Measurements from ENCODE around the gene SMARCD3. TPM values are rescaled to one million over a fixed set of nuclear protein-coding genes. Genes with fewer than 3 reads are reported as not detected.
A peak's percentile ranks its signal among the peaks of the same experiment; 100 is the strongest.

SMARCD3 gene
- total and polyA plus RNA-seq, 9 of the 15 experiments (the other 6 are each of a cell fraction or from before 2014, with no cell fraction given) = 0.43 to 3.6 (median 2.6) TPM

DNA sequence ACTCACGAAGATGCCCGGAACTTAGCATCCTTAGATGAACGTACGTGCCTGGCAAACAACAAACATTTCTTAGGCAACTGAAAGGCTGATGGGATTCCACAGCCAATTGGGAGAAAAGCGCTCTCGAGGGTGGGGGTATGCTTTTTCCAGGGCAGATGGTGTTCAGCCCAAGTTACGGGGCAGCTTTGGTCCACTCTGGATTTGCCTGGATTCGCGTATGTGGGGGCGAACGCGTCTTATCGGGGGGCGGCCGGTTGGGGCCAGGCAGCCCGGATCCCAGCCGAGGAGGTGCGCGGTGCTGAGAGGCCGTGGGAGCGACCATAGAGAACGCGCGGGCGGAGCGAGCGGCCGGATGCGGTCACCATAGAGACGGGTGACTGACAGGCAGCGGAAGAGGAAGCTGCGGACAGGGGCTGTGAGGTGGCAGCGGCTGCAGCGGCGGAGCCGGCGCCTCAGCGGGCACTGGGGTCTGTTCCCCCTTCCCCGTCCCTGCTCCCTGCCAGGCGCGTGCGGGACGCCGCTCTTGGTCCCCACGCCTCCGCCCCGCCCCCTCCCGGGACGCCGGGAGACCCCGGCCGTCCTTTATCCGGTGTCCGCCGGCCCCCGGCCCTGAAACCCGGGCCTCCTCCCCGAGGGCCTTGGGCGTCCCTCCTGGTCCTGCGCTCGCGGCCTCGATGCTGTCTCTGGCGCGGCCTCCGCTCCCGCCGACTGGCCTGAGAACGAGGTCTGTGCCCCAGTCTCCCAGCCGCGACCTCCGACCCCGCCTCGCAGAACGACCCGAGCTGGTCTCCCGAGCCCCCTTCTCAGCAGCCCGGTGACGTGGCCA is 16.2 kb downstream of the SMARCD3 start, which contains the start of gene CHPF2 (continued):
- TF ChIP-seq ZHX1 (conservative IDR thresholded peaks at IDR 0.05; ENCODE audit: low read length) (no peak), ZNF41 (CRISPR knock-in tag; conservative IDR thresholded peaks at IDR 0.05) (no peak), JUND (IDR thresholded peaks at IDR 0.05; ENCODE audit: borderline replicate concordance, low read depth, low read length) (peak; percentile 57; the same call in 1 of the 2 replicates), JUND (tag; IDR thresholded peaks at IDR 0.05; ENCODE audit: borderline replicate concordance, low read depth, low read length) (no peak; the same call in 2 of the 3 replicates), KAT7 (CRISPR knock-in tag; IDR thresholded peaks at IDR 0.05; ENCODE audit: borderline replicate concordance) (no peak; the same call in none of the 2 replicates), EZH2 (IDR thresholded peaks at IDR 0.05; ENCODE audit: borderline replicate concordance, low read depth, low read length) (no peak), RBM22 (IDR thresholded peaks at IDR 0.05; ENCODE audit: low read depth, low read length, poor library complexity, severe bottlenecking) (no peak), TAF9B (IDR thresholded peaks at IDR 0.05; ENCODE audit: partially characterized antibody) (no peak), SIX5 (IDR thresholded peaks at IDR 0.05; ENCODE audit: borderline replicate concordance in 1 of 2, insufficient read depth in 1 of 2, low read depth in 1 of 2, low read length in 2 of 2) (no peak; a peak in 1 of 4 replicates), CCAR2 (IDR thresholded peaks at IDR 0.05; ENCODE audit: low read depth, low read length) (no peak), CBFA2T3 (IDR thresholded peaks at IDR 0.05) (no peak), ZNF644 (tag; IDR thresholded peaks at IDR 0.05; ENCODE audit: low read depth) (no peak), GATAD2A (IDR thresholded peaks at IDR 0.05) (0 out of 2 replicates have a peak, but pooled peaks have one; percentile 29), MYBL2 (IDR thresholded peaks at IDR 0.05; ENCODE audit: low read depth) (no peak), MYBL2 (CRISPR knock-in tag; IDR thresholded peaks at IDR 0.05; ENCODE audit: borderline replicate concordance) (no peak), EP300 (IDR thresholded peaks at IDR 0.05; ENCODE audit: low read length) (peak; percentile 34; the same call in 1 of the 2 replicates), ZNF184 (CRISPR knock-in tag; IDR thresholded peaks at IDR 0.05) (no peak)
- TF ChIP-seq, protein P1, sequence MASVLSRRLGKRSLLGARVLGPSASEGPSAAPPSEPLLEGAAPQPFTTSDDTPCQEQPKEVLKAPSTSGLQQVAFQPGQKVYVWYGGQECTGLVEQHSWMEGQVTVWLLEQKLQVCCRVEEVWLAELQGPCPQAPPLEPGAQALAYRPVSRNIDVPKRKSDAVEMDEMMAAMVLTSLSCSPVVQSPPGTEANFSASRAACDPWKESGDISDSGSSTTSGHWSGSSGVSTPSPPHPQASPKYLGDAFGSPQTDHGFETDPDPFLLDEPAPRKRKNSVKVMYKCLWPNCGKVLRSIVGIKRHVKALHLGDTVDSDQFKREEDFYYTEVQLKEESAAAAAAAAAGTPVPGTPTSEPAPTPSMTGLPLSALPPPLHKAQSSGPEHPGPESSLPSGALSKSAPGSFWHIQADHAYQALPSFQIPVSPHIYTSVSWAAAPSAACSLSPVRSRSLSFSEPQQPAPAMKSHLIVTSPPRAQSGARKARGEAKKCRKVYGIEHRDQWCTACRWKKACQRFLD (CRISPR knock-in tag; IDR thresholded peaks at IDR 0.05) = no peak
- TF ChIP-seq, protein P2, sequence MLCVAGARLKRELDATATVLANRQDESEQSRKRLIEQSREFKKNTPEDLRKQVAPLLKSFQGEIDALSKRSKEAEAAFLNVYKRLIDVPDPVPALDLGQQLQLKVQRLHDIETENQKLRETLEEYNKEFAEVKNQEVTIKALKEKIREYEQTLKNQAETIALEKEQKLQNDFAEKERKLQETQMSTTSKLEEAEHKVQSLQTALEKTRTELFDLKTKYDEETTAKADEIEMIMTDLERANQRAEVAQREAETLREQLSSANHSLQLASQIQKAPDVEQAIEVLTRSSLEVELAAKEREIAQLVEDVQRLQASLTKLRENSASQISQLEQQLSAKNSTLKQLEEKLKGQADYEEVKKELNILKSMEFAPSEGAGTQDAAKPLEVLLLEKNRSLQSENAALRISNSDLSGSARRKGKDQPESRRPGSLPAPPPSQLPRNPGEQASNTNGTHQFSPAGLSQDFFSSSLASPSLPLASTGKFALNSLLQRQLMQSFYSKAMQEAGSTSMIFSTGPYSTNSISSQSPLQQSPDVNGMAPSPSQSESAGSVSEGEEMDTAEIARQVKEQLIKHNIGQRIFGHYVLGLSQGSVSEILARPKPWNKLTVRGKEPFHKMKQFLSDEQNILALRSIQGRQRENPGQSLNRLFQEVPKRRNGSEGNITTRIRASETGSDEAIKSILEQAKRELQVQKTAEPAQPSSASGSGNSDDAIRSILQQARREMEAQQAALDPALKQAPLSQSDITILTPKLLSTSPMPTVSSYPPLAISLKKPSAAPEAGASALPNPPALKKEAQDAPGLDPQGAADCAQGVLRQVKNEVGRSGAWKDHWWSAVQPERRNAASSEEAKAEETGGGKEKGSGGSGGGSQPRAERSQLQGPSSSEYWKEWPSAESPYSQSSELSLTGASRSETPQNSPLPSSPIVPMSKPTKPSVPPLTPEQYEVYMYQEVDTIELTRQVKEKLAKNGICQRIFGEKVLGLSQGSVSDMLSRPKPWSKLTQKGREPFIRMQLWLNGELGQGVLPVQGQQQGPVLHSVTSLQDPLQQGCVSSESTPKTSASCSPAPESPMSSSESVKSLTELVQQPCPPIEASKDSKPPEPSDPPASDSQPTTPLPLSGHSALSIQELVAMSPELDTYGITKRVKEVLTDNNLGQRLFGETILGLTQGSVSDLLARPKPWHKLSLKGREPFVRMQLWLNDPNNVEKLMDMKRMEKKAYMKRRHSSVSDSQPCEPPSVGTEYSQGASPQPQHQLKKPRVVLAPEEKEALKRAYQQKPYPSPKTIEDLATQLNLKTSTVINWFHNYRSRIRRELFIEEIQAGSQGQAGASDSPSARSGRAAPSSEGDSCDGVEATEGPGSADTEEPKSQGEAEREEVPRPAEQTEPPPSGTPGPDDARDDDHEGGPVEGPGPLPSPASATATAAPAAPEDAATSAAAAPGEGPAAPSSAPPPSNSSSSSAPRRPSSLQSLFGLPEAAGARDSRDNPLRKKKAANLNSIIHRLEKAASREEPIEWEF (CRISPR knock-in tag; IDR thresholded peaks at IDR 0.05) = no peak

Data from K562 (cell line).